ENCODE measurements around the gene WIPF3. TPM values are rescaled to one million over a fixed set of nuclear protein-coding genes. Genes with fewer than 3 reads are reported as not detected.

The WIPF3 gene
- total and polyA plus RNA-seq, 2 donors (not counting 1 experiment from before 2014, with no cell fraction given): not detected

GRCh38 chr7:29894256-29894655 is 87.9 kb downstream of the WIPF3 start:
- Histone ChIP-seq H3K36me3 (replicated peaks in 1 of 2; ENCODE audit: control extremely low read depth in 1 of 2, control insufficient read depth in 1 of 2, extremely low read depth in 1 of 2, insufficient read depth in 2 of 2, low read length in 1 of 2) (no peaks in the 10 kb centered on the region), H4K20me1 (ENCODE audit: control insufficient read depth, insufficient read depth, low read length, poor library complexity, severe bottlenecking) (no peaks in the 10 kb centered on the region), H3K4me2 (replicated peaks; ENCODE audit: low read depth, low read length, poor library complexity, severe bottlenecking) (no peak overlapping the region), H3K4me1 (ENCODE audit: control insufficient read depth in 2 of 2, insufficient read depth in 2 of 2, low read length in 2 of 2) (no peaks in the 10 kb centered on the region), H3K79me2 (ENCODE audit: control insufficient read depth, insufficient read depth, low read length) (no peaks in the 10 kb centered on the region), H3K9me3 (ENCODE audit: control extremely low read depth in 1 of 3, control insufficient read depth in 2 of 3, insufficient read depth in 1 of 3, low read length in 2 of 3) (peaks cover 0 to 3% (median 0%) of the 10 kb centered on the region in 3 donors), H2AFZ (ENCODE audit: insufficient read depth, low read depth, low read length, poor library complexity, severe bottlenecking) (no peak overlapping the region), H3K27me3 (replicated peaks in 1 of 4; ENCODE audit: control extremely low read depth in 1 of 4, control insufficient read depth in 3 of 4, insufficient read depth in 4 of 4, low read length in 3 of 4) (no peaks in the 10 kb centered on the region), H3K9ac (ENCODE audit: low read length) (no peak overlapping the region), H3K4me3 (ENCODE audit: control extremely low read depth in 1 of 5, extremely low read depth in 1 of 5, insufficient read depth in 1 of 5, low read depth in 2 of 5, low read length in 4 of 5) (no peak overlapping the region), H3K27ac (ENCODE audit: low read length in 2 of 2) (no peak overlapping the region)
- no CpG with 5 or more reads among the region's 2 CpGs for WGBS (ENCODE audit: insufficient coverage)
- ChIA-PET CTCF (no interaction called here), POLR2A (no interaction called here)
- DNase-seq (no peak), ATAC-seq (ENCODE audit: low read depth) (no peak)
- Mint-ChIP-seq H3K9me3 (ENCODE audit: insufficient read depth) (no peaks in the 10 kb centered on the region), H3K4me3 (no peak overlapping the region), H3K27me3 (peaks cover 20% of the 10 kb centered on the region), H3K27ac (no peak overlapping the region), H3K4me1 (no peaks in the 10 kb centered on the region)
- intact Hi-C loops (cut with micrococcal nuclease): no loop called here
- TF ChIP-seq EZH2 (IDR thresholded peaks at IDR 0.05; ENCODE audit: borderline replicate concordance, insufficient read depth, low read depth, low read length, poor library complexity, severe bottlenecking): no peak
- TF ChIP-seq CTCF (IDR thresholded peaks at IDR 0.05): no peak

- ATAC-seq (ENCODE audit: low read depth): no peak
- CTCF ChIA-PET: no interaction called here
- POLR2A ChIA-PET: no interaction called here
- no peak overlapping the region for H2AFZ ChIP-seq (ENCODE audit: insufficient read depth, low read depth, low read length, poor library complexity, severe bottlenecking)
- H3K4me3 ChIP-seq (ENCODE audit: control extremely low read depth in 1 of 5, extremely low read depth in 1 of 5, insufficient read depth in 1 of 5, low read depth in 2 of 5, low read length in 4 of 5): no peak overlapping the region
- Mint-ChIP-seq H3K9me3 (ENCODE audit: insufficient read depth) (no peaks in the 10 kb centered on the region), H3K27ac (no peak overlapping the region), H3K27me3 (peaks cover 22% of the 10 kb centered on the region), H3K4me3 (no peak overlapping the region), H3K4me1 (no peaks in the 10 kb centered on the region)
- no peaks in the 10 kb centered on the region for H3K79me2 ChIP-seq (ENCODE audit: control insufficient read depth, insufficient read depth, low read length)
- H3K27me3 ChIP-seq (replicated peaks in 1 of 4; ENCODE audit: control extremely low read depth in 1 of 4, control insufficient read depth in 3 of 4, insufficient read depth in 4 of 4, low read length in 3 of 4): no peaks in the 10 kb centered on the region
- no peaks in the 10 kb centered on the region for H3K4me1 ChIP-seq (ENCODE audit: control insufficient read depth in 2 of 2, insufficient read depth in 2 of 2, low read length in 2 of 2)
- 100% methylated on average over 5 of the region's 6 CpGs for WGBS (ENCODE audit: insufficient coverage)
- no peak for TF ChIP-seq EZH2 (IDR thresholded peaks at IDR 0.05; ENCODE audit: borderline replicate concordance, insufficient read depth, low read depth, low read length, poor library complexity, severe bottlenecking)
- TF ChIP-seq CTCF (IDR thresholded peaks at IDR 0.05): no peak
- H3K27ac ChIP-seq (ENCODE audit: low read length in 2 of 2): no peak overlapping the region
- no peaks in the 10 kb centered on the region for H4K20me1 ChIP-seq (ENCODE audit: control insufficient read depth, insufficient read depth, low read length, poor library complexity, severe bottlenecking)
- no peak overlapping the region for H3K9ac ChIP-seq (ENCODE audit: low read length)
- intact Hi-C loops (cut with micrococcal nuclease): no loop called here
- no peaks in the 10 kb centered on the region for H3K36me3 ChIP-seq (replicated peaks in 1 of 2; ENCODE audit: control extremely low read depth in 1 of 2, control insufficient read depth in 1 of 2, extremely low read depth in 1 of 2, insufficient read depth in 2 of 2, low read length in 1 of 2)
- H3K4me2 ChIP-seq (replicated peaks; ENCODE audit: low read depth, low read length, poor library complexity, severe bottlenecking): no peak overlapping the region
- no peak for DNase-seq
- H3K9me3 ChIP-seq (ENCODE audit: control extremely low read depth in 1 of 3, control insufficient read depth in 2 of 3, insufficient read depth in 1 of 3, low read length in 2 of 3): peaks cover 0 to 3% (median 0%) of the 10 kb centered on the region in 3 donors
Measured at GRCh38 chr7:29895559-29895958, 89.3 kb downstream of the WIPF3 start.
